NCI-H146 treated with DMSO at 0.1 percent for 48 hours (cell line): Measurements from ENCODE around the gene SLC17A7.
"Not testable (repeated sequence)": the region's sequence is repeated elsewhere in the genome, so short reads cannot be mapped to it uniquely, and the experiment has no call there.

ENCODE experiments used
- DNase-seq: peaks from one replicate; lab custom pipeline; 2025; ENCODE audit not compliant: unreplicated experiment; lab: John Stamatoyannopoulos, UW

SLC17A7 gene

DNA sequence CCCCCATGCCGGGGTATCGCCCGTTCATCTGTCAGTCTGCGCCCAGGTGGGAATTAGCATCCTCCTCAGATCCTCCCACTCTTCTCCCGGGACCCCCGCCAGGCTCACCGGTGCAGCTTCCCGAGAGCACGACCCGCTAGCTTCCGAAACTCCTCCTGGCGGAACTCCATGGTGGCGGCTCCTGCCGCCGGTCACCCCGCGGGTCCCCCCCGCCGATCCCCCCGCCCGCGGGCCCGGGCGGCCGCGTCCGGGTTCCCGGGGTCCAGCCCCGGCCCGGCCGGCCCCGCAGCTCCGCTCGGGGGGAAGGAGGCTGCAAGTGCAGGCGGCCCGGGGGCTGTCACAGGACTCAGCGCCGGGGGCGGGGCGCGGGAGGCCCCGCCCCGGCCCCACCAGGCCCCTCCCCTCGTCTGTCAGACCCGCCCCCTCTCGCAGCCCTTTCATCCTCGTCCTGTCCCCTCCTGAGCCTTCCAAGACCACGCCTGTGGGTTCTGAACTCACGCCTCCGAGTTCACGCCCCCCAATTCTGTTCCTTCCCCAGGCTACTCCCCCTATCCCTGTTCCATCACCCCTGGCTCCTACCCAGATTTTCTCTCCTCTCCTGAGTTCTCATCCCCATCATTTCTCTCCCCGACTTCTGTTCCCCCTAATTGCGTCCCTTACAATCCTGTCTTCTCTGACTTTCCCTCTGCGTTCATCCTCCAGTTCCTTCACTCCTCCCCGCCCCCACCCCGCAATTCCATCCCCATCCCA is at the start of gene SLC17A7:
Gene SLC17A7, minus strand, starts transcription at position 318 of the 750 bp plus-strand sequence. Its CDS starts 148 bp downstream, at position 170.
- DNase-seq, result no peak

- DNase-seq, result no peak
Observed at GRCh38 chr19:49490287-49491029, 49.1 kb upstream of the SLC17A7 start.

- no peak for DNase-seq
Observed at GRCh38 chr19:49489601-49490167, 48.4 kb upstream of the SLC17A7 start.

- DNase-seq, result no peak
Observed at GRCh38 chr19:49488863-49489537, 47.7 kb upstream of the SLC17A7 start.

- DNase-seq, result peak; percentile 44
Observed at GRCh38 chr19:49488046-49488862, 46.9 kb upstream of the SLC17A7 start.

GRCh38 chr19:49487277-49488045 is 46.1 kb upstream of the SLC17A7 start, which contains the start of gene RPL13A:
RPL13A (plus strand) TSS chr19:49487608; CDS start chr19:49487630, 22 bp downstream.
- peak; percentile 98 for DNase-seq

DNA sequence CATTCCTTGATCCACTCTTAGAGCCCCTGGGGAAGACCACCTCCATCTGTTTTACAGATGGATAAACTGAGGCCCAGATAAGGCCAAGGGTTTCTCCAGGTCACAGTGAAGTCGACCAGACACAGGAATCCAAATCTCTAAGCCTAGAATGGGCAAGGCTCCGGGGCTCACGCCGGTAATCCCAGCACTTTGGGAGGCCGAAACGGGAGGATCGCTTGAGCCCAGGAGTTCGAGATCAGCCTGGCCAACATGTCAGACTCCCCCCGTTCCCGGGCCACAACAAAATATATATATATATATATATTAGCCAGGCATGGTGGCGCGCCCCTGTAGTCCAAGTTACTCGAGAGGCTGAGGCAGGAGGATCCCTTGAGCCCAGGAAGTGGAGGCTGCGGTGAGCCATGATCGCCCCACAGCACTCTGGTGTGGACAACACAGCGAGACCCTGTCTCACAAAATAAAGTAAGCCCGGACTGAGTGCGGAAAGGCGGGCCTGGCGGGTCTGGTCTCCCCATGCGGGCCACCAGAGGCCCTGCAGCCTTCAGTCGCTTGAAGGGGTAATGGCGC is 45.5 kb upstream of the SLC17A7 start:
- no peak for DNase-seq

DNA sequence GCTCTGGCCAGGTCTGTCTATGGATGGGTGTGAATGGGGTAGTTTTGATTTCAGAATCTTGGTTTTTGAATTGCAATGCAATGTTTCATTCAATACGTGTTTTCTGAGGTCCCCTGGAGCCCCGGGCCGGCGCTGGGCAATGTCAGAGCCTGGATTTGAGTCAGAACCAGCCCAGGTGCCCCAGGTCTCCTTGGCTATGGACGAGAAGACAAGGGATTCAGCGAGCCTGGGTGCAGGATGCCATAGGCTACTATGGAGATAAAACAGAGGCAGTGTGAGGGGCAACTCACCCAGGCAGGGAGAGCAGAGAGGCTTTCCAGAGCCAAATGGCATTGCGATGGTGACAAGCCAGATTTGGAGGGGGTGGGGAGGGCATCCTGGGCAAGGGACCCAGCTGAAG is 44.9 kb upstream of the SLC17A7 start:
- no peak for DNase-seq

DNA sequence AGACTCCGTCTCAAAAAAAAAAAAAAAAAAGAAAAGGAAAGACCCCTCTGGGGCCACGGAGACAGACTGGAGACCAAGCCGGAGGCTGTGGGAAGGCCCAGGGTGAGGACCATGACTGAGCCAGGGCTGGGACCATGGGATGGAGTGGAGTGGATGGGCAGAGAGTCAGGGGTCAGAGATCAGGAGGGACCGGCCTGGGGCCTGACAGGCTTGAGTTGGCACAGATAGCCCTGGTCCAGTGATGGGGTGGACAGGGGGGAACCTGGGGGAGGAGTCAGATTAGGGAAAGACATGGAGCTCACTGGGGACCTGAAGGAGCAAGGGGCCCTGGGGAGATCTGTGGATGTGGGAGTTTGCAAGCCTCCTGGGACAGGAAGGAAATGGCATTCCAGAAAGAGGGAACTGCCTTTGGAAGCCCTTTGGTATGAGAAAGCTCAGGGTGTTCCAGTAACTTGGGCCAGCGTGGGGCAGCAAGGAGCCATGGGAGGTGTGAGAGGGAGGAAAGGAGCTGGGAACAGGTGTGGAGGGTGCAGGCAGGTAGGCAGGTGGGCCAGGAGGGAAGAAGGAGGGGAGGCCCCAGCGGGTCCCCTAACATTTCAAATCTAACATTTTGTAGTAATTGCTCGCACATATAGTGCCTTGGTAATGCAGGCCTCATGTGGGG is 39.8 kb upstream of the SLC17A7 start:
- no peak for DNase-seq

GRCh38 chr19:49479975-49480628 is 38.8 kb upstream of the SLC17A7 start:
- no peak for DNase-seq

DNA sequence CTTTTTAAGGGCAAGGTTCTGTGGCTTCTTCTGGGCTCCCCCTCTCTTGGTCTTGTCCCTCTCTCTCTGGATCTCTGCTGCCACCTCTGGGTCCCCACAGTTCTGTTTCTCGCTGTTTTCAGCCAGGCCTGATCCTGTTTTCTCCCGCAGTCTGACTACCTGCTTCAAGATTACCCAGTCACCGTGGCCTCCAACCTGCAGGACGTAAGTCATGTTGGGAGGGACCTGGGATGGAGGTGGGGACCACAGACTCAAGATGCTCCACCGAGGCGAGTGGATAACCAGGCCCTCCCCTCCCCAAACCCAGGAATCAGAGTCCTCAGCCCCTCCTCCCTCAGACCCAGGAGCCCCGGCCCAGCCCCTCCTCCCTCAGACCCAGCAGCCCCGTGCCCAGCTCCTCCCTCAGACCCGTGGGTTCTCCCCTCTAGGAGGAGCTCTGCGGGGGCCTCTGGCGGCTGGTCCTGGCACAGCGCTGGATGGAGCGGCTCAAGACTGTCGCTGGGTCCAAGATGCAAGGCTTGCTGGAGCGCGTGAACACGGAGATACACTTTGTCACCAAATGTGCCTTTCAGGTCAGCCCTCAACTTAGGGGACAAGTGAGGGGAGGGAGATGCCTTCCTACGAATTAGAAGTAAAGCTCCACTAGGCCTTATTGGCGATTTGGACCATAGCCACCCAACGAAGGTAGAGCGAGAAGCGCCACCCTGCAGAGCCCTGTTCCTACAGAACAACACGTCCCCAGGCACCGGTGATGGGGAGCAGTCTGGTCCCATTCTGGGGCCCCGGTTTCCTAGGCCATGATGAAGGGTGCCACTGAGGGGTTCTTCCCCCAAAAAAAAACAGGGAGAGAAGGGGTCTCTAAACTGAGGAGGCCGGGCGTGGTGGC is 34.9 kb upstream of the SLC17A7 start:
- DNase-seq, result peak; percentile 28

DNA sequence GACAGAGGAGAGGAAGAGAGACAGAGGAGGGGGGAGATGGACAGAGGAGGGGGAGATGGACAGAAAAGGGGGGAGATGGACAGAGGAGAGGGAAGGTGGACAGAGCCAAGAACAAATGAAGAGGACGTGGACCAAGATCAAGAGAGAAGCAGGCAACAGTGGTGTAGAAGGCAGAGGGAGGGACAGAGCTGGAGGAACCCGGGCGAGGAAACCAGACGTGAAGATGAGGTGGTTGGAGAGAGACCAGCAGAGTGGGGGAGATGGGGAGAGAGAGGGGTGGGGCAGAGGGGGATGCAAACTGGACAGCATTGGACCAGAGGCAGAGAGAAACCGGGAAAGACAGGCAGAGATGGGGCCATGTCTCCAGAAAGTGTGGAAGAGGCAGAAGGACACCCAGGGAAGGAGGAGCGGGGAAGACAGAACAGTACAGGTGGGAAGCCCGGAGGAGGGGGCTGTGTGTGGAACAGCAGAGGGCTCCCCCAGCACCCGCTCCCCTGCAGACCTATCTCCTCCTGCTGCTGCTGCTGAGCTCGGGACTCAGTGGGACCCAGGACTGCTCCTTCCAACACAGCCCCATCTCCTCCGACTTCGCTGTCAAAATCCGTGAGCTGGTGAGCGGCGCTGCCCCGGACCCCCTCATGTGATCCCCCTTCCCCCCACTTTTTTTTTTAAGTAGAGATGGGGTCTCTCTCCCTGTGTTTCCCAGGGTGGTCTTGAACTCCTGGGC is 34.0 kb upstream of the SLC17A7 start:
- no peak for DNase-seq

GRCh38 chr19:49474542-49474924 is 33.2 kb upstream of the SLC17A7 start:
- DNase-seq, result no peak

DNA sequence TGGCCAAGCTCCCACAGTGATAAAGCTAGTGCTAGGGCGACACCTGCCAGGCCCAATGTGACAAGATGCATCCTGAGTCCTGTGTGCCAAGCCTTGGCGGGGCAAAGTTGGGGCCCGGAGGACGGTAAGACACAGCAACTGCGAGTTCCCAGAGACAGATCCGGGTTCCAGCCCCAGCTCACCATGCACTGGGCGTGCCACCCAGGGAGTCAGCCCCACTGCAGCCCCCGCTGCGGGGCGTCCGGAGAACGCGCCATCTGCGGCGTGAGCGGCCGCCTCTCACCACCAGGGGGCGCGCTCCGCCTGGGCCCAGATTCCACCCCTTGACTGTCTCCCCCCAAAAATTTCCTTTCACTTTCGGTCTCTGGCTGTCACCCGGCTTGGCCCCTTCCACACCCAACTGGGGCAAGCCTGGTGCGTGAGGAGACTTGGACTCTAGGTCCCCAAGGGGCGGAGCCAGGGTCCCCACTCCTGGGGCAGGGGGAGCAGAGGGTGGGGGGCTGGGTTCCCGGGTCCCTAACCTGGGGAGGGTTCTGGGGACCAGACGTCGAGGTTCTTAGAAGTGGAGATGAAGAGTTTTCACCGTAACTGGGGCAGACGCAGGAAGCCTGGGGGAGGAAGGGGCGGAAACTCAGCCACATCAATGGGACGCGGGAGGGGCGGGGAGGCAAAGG is 32.7 kb upstream of the SLC17A7 start, which contains the start of gene FLT3LG:
Gene FLT3LG, plus strand, starts transcription at position 348 of the 674 bp plus-strand sequence. CDS start 425 bp downstream, outside the sequence.
- peak; percentile 29 for DNase-seq

- not testable (repeated sequence) for DNase-seq
Observed at GRCh38 chr19:49473501-49473867, 32.2 kb upstream of the SLC17A7 start.

DNA sequence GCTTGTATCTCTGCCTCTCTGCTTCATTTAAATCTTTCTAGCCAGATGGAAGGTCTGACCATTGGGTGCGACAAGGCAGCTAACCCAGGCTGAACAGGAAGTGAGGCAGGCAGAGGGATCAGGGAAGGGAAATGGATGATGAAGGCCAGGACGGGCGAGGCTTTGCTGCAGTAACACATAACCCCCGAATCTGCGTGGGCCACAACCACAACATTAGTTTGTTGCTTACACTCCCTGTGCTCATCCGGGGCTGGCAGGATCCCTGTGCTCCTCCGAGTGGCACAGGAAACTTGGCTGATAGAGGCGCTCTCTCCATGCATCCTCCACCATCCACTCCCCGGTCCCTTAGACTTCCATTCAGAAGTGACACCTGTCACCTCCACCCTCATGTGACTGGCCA is 31.6 kb upstream of the SLC17A7 start:
- DNase-seq, result no peak
